Stimulated activated CD8-positive, alpha-beta memory T cell treated with anti-CD3 and anti-CD28 coated beads, Interleukin-7, amount 100 ng/mL, for 1 hour (primary cell): Measurements from ENCODE around the gene MCUR1.
"Not testable (repeated sequence)": the region's sequence is repeated elsewhere in the genome, so short reads cannot be mapped to it uniquely, and the experiment has no call there.

Experiments
- DNase-seq, 2 donors: peaks; one replicate each; pipeline ENCODE4 v3.0.0-alpha.2; 2020; ENCODE audit warnings: low read depth in 2 of 2

MCUR1 gene

GRCh38 chr6:13828656-13829301 lies 14.4 kb upstream of the MCUR1 start:
- not testable (repeated sequence) for DNase-seq

- DNase-seq, result no peak
Observed at GRCh38 chr6:13827032-13827431, 12.7 kb upstream of the MCUR1 start.

- no peak for DNase-seq
Observed at GRCh38 chr6:13825871-13826270, 11.5 kb upstream of the MCUR1 start.

- no peak for DNase-seq
Observed at GRCh38 chr6:13818341-13818740, 4.0 kb upstream of the MCUR1 start.

DNA sequence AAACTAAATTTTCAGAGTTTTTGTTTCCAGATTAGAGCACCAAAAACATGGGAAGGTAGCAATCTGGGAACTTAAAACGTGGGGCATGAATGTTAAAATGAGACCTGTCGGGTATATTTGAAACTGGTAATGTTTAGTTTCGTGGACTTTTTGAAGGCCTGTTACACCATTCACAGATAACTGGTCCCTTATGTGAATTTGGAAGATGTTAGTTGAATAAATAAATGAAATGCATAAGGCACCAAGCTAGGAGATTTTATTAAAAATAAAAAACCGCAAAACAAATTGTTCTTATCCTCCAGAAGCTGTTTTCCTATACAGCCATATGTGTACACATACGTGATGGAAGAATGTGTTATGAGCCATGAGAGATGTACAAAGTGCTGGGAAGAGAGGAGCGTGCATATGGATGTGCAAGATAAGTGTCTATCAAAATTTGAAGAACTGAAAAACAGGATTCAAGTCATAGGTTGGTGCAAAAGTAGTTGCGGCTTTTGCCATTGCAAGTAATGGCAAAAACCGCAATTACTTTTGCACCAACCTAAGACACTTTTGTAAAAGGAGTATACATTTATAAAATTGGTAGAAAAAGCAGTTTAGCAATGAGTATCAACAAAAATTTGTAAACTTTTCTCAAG lies 700 bp upstream of the MCUR1 start:
- no peak for DNase-seq

DNA sequence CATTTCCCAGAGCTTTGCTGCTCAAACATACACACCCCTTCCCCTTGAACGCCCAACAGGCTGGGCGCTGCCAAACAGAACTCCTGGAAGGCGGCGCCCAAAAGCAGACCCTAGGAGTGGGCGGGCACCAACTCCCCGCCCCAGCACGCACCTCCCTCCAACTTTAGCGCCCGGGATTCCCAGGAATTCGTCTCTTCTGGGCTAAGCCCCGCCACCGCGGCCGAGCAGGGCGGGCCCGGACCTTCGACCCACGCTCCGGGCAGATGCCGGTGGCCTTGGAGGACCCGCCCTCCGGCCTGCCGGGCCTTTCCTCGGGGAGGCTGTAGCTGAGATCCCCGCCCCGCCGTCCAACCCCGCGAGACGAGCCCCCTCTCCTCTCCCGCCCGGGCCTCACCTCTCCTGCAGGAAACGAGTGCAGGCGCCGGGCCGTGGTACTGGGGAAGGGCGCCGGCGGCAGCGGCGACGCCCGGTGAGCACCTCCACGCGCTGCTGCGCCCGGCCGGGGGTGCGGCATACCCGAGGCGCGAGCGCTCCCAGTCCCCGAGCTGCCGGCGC lies 659 bp downstream of the MCUR1 start:
- no peak for DNase-seq

- no peak for DNase-seq
Observed at GRCh38 chr6:13813026-13813425, 1.3 kb downstream of the MCUR1 start.

GRCh38 chr6:13812359-13812642 lies 2.1 kb downstream of the MCUR1 start:
- DNase-seq, result no peak

DNA sequence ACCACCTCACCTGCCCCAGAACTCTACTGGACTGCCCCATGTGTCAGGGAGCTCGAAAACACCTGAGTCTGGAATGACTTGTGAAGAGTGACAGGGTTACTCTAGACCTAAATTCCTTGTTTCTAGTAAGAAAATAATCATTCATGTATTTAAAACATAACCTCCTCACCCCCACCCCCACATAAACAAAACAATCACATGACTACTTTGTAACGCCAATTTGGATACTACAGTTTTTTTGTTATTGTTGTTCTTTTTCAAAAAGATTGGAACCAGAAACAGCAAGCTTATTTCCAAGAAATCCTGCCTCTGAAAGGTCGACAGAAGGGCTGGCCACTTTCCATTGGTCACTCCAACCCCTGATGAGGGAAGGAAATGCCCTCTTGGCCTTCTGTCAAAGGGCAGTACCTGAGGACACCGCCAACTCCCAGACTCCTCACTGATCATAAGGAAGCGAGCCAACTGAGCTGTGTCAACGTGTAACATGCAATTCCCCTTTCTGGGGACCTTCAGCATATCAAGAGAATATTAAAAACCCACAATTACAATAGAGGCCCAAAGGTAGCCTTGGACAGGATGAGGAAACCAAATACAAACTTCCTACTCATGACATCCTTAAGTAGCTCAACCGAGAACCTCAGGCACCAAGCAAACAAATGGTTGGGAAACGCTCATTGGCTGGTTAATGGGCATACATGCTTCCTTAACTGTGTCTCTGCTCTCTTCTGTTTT lies 2.6 kb downstream of the MCUR1 start:
- DNase-seq, result no peak

GRCh38 chr6:13810688-13811446 lies 3.5 kb downstream of the MCUR1 start:
- no peak for DNase-seq

GRCh38 chr6:13808801-13809200 lies 5.6 kb downstream of the MCUR1 start:
- DNase-seq, result no peak

GRCh38 chr6:13807696-13808095 lies 6.7 kb downstream of the MCUR1 start:
- no peak for DNase-seq

DNA sequence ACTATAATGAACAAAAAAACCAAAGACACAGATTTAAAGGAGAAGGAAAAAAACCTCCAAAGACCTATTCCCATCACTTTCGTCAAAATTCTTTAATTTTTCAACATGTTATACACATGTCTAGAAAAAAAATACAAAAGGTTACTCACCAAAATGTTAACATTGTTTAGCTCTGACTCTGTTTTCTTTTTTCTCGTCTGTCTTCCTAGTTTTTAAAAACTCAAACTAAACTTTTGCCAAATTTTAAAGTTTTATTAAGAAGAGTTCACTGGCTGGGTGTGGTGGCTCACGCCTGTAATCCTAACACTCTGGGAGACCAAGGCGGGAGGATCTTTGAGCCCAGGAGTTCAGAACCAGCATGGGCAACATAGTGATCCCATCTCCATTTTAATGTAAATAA lies 10.8 kb downstream of the MCUR1 start:
- no peak for DNase-seq

DNA sequence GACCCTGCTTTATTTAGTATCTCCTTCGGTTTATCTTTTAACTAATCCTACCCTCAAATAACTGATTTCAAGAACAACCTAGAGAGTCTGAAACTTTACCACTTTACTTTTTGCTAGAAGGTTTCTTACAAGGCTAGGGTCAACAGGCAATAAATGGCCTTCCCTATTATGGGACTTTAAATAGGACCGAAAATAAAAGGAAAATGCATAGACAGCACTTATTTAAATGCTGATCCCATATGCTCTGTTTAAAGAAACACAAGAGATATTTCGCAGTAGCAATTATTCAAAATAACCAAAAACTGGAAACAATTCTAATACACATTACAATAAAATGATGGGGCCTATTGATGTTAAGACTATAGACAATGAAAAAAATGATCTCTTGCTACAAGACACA lies 13.7 kb downstream of the MCUR1 start:
- no peak for DNase-seq

DNA sequence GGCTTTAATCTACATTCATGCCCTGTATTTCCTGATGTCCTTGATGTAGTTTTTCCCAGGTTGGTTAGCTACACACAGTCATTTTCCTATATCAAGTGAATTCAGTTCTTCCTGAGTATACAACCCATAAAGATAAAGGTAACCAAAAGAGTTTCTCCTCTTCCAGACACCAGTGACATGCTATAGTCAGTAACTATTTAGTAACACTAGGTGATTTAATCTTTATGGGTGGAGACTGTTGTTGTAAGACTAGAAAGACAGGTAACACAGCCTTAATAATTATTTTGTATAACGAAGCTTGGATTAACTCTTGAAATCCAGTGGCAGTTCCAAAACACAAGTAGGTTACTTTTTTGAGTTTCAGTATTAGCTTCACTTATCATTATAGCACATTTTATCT lies 17.6 kb downstream of the MCUR1 start:
- DNase-seq, result no peak

- peak; percentile 67 to 74 for DNase-seq
Observed at GRCh38 chr6:13795041-13795750, 19.2 kb downstream of the MCUR1 start.

GRCh38 chr6:13794184-13794583 lies 20.2 kb downstream of the MCUR1 start:
- DNase-seq, result no peak

- DNase-seq, result no peak
Observed at GRCh38 chr6:13789746-13790145, 24.6 kb downstream of the MCUR1 start.

DNA sequence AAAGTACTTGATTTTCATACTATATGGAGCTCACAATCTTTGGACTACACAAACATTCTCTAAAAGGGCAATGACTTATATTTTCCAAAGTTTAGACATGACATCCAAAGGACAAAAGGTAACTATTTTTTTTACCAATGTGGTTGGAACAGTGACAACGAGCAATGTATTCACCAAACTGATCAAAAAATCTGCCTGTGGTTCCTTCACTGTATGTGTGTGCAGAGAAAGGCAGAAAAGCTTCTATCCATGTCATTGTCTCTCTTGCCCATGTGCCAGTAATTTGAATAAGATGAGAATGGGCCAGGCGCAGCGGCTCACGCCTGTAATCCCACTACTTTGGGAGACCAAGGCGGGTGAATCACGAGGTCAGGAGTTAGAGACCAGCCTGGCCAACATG lies 25.5 kb downstream of the MCUR1 start:
- DNase-seq, result no peak

GRCh38 chr6:13787137-13787536 lies 27.2 kb downstream of the MCUR1 start:
- no peak for DNase-seq

GRCh38 chr6:13780162-13780561 lies 34.2 kb downstream of the MCUR1 start:
- DNase-seq, result not testable (repeated sequence)

DNA sequence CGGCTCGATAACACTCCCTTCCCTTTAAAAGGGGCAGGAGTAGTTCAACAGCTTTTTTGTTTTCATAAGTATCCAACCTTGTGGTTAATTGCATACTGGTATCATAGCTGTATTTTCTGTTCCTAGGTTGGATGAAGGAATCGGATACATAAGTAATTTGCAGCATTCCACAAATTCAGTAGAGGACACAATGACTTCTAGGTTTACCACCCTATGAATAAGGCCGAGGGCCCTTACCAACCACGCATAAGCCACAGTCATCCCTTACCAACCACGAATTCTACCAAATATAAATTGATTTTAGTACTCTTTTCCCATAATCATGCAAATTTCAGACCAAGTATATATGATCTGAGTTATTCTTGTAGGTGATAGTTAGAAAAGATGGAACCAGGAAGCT lies 36.3 kb downstream of the MCUR1 start:
- DNase-seq, result no peak
